ENCODE results near the gene ECI1.

ECI1 gene

GRCh38 chr16:2282866-2283555, 31.6 kb upstream of the ECI1 start:
- Histone ChIP-seq H2AK5ac (ENCODE audit: low read depth, low read length) (no peak overlapping the region), H2BK5ac (ENCODE audit: low read length) (no peak overlapping the region), H3K36me3 (replicated peaks in 1 of 2; ENCODE audit: control insufficient read depth in 2 of 2, insufficient read depth in 2 of 2, low read length in 2 of 2) (peaks cover 0 to 11% of the 10 kb centered on the region in 2 donors), H2AFZ (ENCODE audit: low read length) (no peak overlapping the region), H3K18ac (ENCODE audit: low read length) (no peak overlapping the region), H3K27me3 (ENCODE audit: control insufficient read depth in 3 of 3, insufficient read depth in 3 of 3, low read depth in 1 of 3, low read length in 3 of 3) (no peaks in the 10 kb centered on the region), H3K14ac (ENCODE audit: low read length) (no peak overlapping the region), H2BK12ac (ENCODE audit: low read length) (no peak overlapping the region), H3K27ac (replicated peaks; ENCODE audit: low read length) (no peak overlapping the region), H3K23ac (ENCODE audit: low read depth, low read length, poor library complexity) (no peak overlapping the region), H4K91ac (ENCODE audit: low read depth, low read length, poor library complexity) (no peak overlapping the region), H4K8ac (ENCODE audit: low read depth, low read length) (no peak overlapping the region), H3K9ac (ENCODE audit: low read depth, low read length, poor library complexity) (peak overlapping the region; percentile 30), H3K79me1 (ENCODE audit: low read depth, low read length) (no peaks in the 10 kb centered on the region), H3K4me2 (ENCODE audit: insufficient read depth, low read length, poor library complexity, severe bottlenecking) (no peak overlapping the region), H3K4me3 (ENCODE audit: low read length in 2 of 2) (no peak overlapping the region), H2BK15ac (ENCODE audit: low read length) (no peak overlapping the region), H3K9me3 (replicated peaks in 1 of 2; ENCODE audit: control insufficient read depth in 2 of 2, insufficient read depth in 1 of 2, low read depth in 1 of 2, low read length in 2 of 2) (peaks cover 0 to 2% of the 10 kb centered on the region in 2 donors), H3K4ac (ENCODE audit: low read length) (no peak overlapping the region), H2BK120ac (ENCODE audit: low read depth, low read length) (no peak overlapping the region), H3K4me1 (ENCODE audit: control insufficient read depth in 2 of 2, insufficient read depth in 1 of 2, low read depth in 1 of 2, low read length in 2 of 2) (no peaks in the 10 kb centered on the region)
- DNase-seq (ENCODE audit: low spot score): no peak
- no CpG with 5 or more reads among the region's 26 CpGs for WGBS, 2 donors (ENCODE audit: extremely low coverage in 2 of 2, insufficient read length in 2 of 2, insufficient replicate concordance in 1 of 2)

GRCh38 chr16:2282262-2282661, 30.9 kb upstream of the ECI1 start:
- Histone ChIP-seq H3K9me3 (replicated peaks in 1 of 2; ENCODE audit: control insufficient read depth in 2 of 2, insufficient read depth in 1 of 2, low read depth in 1 of 2, low read length in 2 of 2) (peaks cover 0 to 2% of the 10 kb centered on the region in 2 donors), H2BK15ac (ENCODE audit: low read length) (no peak overlapping the region), H2BK5ac (ENCODE audit: low read length) (no peak overlapping the region), H3K4me1 (ENCODE audit: control insufficient read depth in 2 of 2, insufficient read depth in 1 of 2, low read depth in 1 of 2, low read length in 2 of 2) (no peaks in the 10 kb centered on the region), H3K4me2 (ENCODE audit: insufficient read depth, low read length, poor library complexity, severe bottlenecking) (no peak overlapping the region), H2AK5ac (ENCODE audit: low read depth, low read length) (no peak overlapping the region), H3K27me3 (ENCODE audit: control insufficient read depth in 3 of 3, insufficient read depth in 3 of 3, low read depth in 1 of 3, low read length in 3 of 3) (no peaks in the 10 kb centered on the region), H3K4me3 (ENCODE audit: low read length in 2 of 2) (no peak overlapping the region), H4K91ac (ENCODE audit: low read depth, low read length, poor library complexity) (no peak overlapping the region), H2BK120ac (ENCODE audit: low read depth, low read length) (no peak overlapping the region), H2BK12ac (ENCODE audit: low read length) (no peak overlapping the region), H3K14ac (ENCODE audit: low read length) (no peak overlapping the region), H3K9ac (ENCODE audit: low read depth, low read length, poor library complexity) (no peak overlapping the region), H3K4ac (ENCODE audit: low read length) (no peak overlapping the region), H3K36me3 (replicated peaks in 1 of 2; ENCODE audit: control insufficient read depth in 2 of 2, insufficient read depth in 2 of 2, low read length in 2 of 2) (peaks cover 0 to 11% of the 10 kb centered on the region in 2 donors), H4K8ac (ENCODE audit: low read depth, low read length) (no peak overlapping the region), H3K79me1 (ENCODE audit: low read depth, low read length) (no peaks in the 10 kb centered on the region), H3K23ac (ENCODE audit: low read depth, low read length, poor library complexity) (no peak overlapping the region), H2AFZ (ENCODE audit: low read length) (no peak overlapping the region), H3K27ac (replicated peaks; ENCODE audit: low read length) (no peak overlapping the region), H3K18ac (ENCODE audit: low read length) (no peak overlapping the region)
- WGBS, 2 donors (ENCODE audit: extremely low coverage in 2 of 2, insufficient read length in 2 of 2, insufficient replicate concordance in 1 of 2): no CpG with 5 or more reads among the region's 5 CpGs
- DNase-seq (ENCODE audit: low spot score): no peak

DNA sequence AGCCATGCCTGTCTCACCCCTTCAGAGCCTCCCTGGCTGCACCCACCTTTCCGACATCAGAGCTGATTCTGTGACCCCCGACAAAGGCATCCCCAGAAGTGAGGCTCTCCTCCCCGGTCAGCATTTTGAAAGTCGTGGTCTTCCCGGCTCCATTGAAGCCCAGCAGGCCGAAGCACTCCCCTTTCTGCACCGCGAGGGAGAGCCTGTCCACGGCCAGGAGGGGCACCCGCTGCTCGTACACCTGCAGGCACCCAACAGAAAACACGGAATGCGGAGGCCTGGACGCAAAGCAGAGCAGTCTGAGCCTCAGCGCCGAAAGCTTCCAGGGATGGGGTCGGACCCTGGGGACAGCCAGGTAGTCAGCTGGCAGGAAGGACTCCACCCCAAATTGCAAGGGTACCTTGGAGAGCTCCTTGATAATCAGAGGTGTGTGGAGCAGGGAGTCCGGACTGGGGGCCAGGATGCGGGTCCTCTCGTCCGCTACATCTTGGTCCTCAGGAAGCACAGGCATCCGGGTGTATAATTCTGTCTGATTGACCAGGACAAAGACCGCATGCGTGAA, 29.7 kb upstream of the ECI1 start:
- no peak overlapping the region for H2BK120ac ChIP-seq (ENCODE audit: low read depth, low read length)
- no peak overlapping the region for H3K4me2 ChIP-seq (ENCODE audit: insufficient read depth, low read length, poor library complexity, severe bottlenecking)
- no peak overlapping the region for H3K4ac ChIP-seq (ENCODE audit: low read length)
- peak overlapping the region; percentile 63 for H2AK5ac ChIP-seq (ENCODE audit: low read depth, low read length)
- H3K23ac ChIP-seq (ENCODE audit: low read depth, low read length, poor library complexity): no peak overlapping the region
- no peak overlapping the region for H2BK15ac ChIP-seq (ENCODE audit: low read length)
- H2AFZ ChIP-seq (ENCODE audit: low read length): no peak overlapping the region
- H3K27me3 ChIP-seq (ENCODE audit: control insufficient read depth in 3 of 3, insufficient read depth in 3 of 3, low read depth in 1 of 3, low read length in 3 of 3): no peaks in the 10 kb centered on the region
- no peak overlapping the region for H3K27ac ChIP-seq (replicated peaks; ENCODE audit: low read length)
- H3K79me1 ChIP-seq (ENCODE audit: low read depth, low read length): no peaks in the 10 kb centered on the region
- H4K91ac ChIP-seq (ENCODE audit: low read depth, low read length, poor library complexity): no peak overlapping the region
- no peak overlapping the region for H3K18ac ChIP-seq (ENCODE audit: low read length)
- H2BK12ac ChIP-seq (ENCODE audit: low read length): peak overlapping the region; percentile 41
- H3K4me1 ChIP-seq (ENCODE audit: control insufficient read depth in 2 of 2, insufficient read depth in 1 of 2, low read depth in 1 of 2, low read length in 2 of 2): no peaks in the 10 kb centered on the region
- H2BK5ac ChIP-seq (ENCODE audit: low read length): peak overlapping the region; percentile 66
- WGBS, 2 donors (ENCODE audit: extremely low coverage in 2 of 2, insufficient read length in 2 of 2, insufficient replicate concordance in 1 of 2): no CpG with 5 or more reads among the region's 24 CpGs
- H3K9me3 ChIP-seq (replicated peaks in 1 of 2; ENCODE audit: control insufficient read depth in 2 of 2, insufficient read depth in 1 of 2, low read depth in 1 of 2, low read length in 2 of 2): peaks cover 0 to 2% of the 10 kb centered on the region in 2 donors
- no peak overlapping the region for H3K4me3 ChIP-seq (ENCODE audit: low read length in 2 of 2)
- H3K14ac ChIP-seq (ENCODE audit: low read length): no peak overlapping the region
- peak overlapping the region; percentile 44 for H3K9ac ChIP-seq (ENCODE audit: low read depth, low read length, poor library complexity)
- peaks cover 0 to 11% of the 10 kb centered on the region in 2 donors for H3K36me3 ChIP-seq (replicated peaks in 1 of 2; ENCODE audit: control insufficient read depth in 2 of 2, insufficient read depth in 2 of 2, low read length in 2 of 2)
- DNase-seq (ENCODE audit: low spot score): no peak
- peak overlapping the region; percentile 17 for H4K8ac ChIP-seq (ENCODE audit: low read depth, low read length)

DNA sequence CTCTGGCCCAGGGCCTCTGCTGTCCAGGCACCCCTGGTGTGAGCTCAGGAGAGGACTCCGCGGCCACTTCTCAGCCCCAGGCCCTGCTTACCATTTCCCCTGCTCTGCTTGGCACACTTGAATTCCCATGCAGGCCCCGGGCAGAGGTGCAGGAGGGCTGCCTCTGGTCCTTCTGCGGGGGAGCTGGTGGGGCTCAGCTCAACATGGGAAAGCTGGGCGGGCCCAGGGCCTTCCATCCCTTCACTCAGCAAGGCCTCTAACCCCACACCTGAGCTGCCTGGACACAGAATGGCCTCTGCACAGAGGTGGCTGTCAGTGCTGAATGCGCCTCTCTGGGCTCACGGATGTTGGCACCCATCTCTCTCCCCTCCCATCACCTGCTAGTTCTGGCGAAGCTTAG, 29.1 kb upstream of the ECI1 start:
- Histone ChIP-seq H4K8ac (ENCODE audit: low read depth, low read length) (peak overlapping the region; percentile 17), H3K14ac (ENCODE audit: low read length) (no peak overlapping the region), H2BK5ac (ENCODE audit: low read length) (peak overlapping the region; percentile 66), H2AFZ (ENCODE audit: low read length) (no peak overlapping the region), H3K9me3 (replicated peaks in 1 of 2; ENCODE audit: control insufficient read depth in 2 of 2, insufficient read depth in 1 of 2, low read depth in 1 of 2, low read length in 2 of 2) (peaks cover 0 to 2% of the 10 kb centered on the region in 2 donors), H3K4me1 (ENCODE audit: control insufficient read depth in 2 of 2, insufficient read depth in 1 of 2, low read depth in 1 of 2, low read length in 2 of 2) (no peaks in the 10 kb centered on the region), H3K4me3 (ENCODE audit: low read length in 2 of 2) (no peak overlapping the region), H2BK12ac (ENCODE audit: low read length) (no peak overlapping the region), H4K91ac (ENCODE audit: low read depth, low read length, poor library complexity) (no peak overlapping the region), H2BK15ac (ENCODE audit: low read length) (no peak overlapping the region), H2AK5ac (ENCODE audit: low read depth, low read length) (peak overlapping the region; percentile 63), H2BK120ac (ENCODE audit: low read depth, low read length) (no peak overlapping the region), H3K23ac (ENCODE audit: low read depth, low read length, poor library complexity) (peak overlapping the region; percentile 31), H3K9ac (ENCODE audit: low read depth, low read length, poor library complexity) (peak overlapping the region; percentile 44), H3K18ac (ENCODE audit: low read length) (no peak overlapping the region), H3K4me2 (ENCODE audit: insufficient read depth, low read length, poor library complexity, severe bottlenecking) (no peak overlapping the region), H3K27me3 (ENCODE audit: control insufficient read depth in 3 of 3, insufficient read depth in 3 of 3, low read depth in 1 of 3, low read length in 3 of 3) (no peaks in the 10 kb centered on the region), H3K79me1 (ENCODE audit: low read depth, low read length) (no peaks in the 10 kb centered on the region), H3K4ac (ENCODE audit: low read length) (no peak overlapping the region), H3K36me3 (replicated peaks in 1 of 2; ENCODE audit: control insufficient read depth in 2 of 2, insufficient read depth in 2 of 2, low read length in 2 of 2) (peaks cover 0 to 14% of the 10 kb centered on the region in 2 donors), H3K27ac (replicated peaks; ENCODE audit: low read length) (no peak overlapping the region)
- DNase-seq (ENCODE audit: low spot score): no peak
- no CpG with 5 or more reads among the region's 8 CpGs for WGBS, 2 donors (ENCODE audit: extremely low coverage in 2 of 2, insufficient read length in 2 of 2, insufficient replicate concordance in 1 of 2)

Data from neuronal stem cell (in vitro differentiated cells).